ENCODE measurements around the gene PCDHGB3.
A peak's percentile ranks its signal among the peaks of the same experiment; 100 is the strongest.
"Not testable (repeated sequence)": the region's sequence is repeated elsewhere in the genome, so short reads cannot be mapped to it uniquely, and the experiment has no call there.

PCDHGB3 gene

GRCh38 chr5:141369994-141370848, at the start of gene PCDHGB3:
PCDHGB3 (plus strand) TSS chr5:141370242; CDS start chr5:141370395, 153 bp downstream.
- peak; percentile 64 for DNase-seq

- DNase-seq = no peak
Observed at GRCh38 chr5:141322261-141322660, 47.8 kb upstream of the PCDHGB3 start.

- peak; percentile 75 for DNase-seq
Observed at GRCh38 chr5:141326088-141326854, 43.8 kb upstream of the PCDHGB3 start.

GRCh38 chr5:141328231-141328630, 41.8 kb upstream of the PCDHGB3 start:
- no peak for DNase-seq

- peak; percentile 39 for DNase-seq
Observed at GRCh38 chr5:141330299-141331080, 39.6 kb upstream of the PCDHGB3 start, which contains the start of gene PCDHGA1. PCDHGA1 (plus strand) TSS chr5:141330514.

- not testable (repeated sequence) for DNase-seq
Observed at GRCh38 chr5:141332571-141332970, 37.5 kb upstream of the PCDHGB3 start.

- DNase-seq = peak; percentile 53
Observed at GRCh38 chr5:141338538-141339306, 31.3 kb upstream of the PCDHGB3 start, which contains the start of gene PCDHGA2. PCDHGA2 (plus strand) TSS chr5:141338760.

- DNase-seq = not testable (repeated sequence)
Observed at GRCh38 chr5:141340781-141341354, 29.2 kb upstream of the PCDHGB3 start.

GRCh38 chr5:141342773-141343172, 27.3 kb upstream of the PCDHGB3 start:
- DNase-seq = no peak

GRCh38 chr5:141343242-141343952, 26.6 kb upstream of the PCDHGB3 start, which contains the start of gene PCDHGA3:
PCDHGA3 (plus strand) TSS chr5:141343829; CDS start chr5:141344034, 205 bp downstream.
- DNase-seq = peak; percentile 59

GRCh38 chr5:141343953-141344463, 26.0 kb upstream of the PCDHGB3 start:
- DNase-seq = no peak

GRCh38 chr5:141345327-141345726, 24.7 kb upstream of the PCDHGB3 start:
- DNase-seq = no peak

- DNase-seq = not testable (repeated sequence)
Observed at GRCh38 chr5:141346017-141346416, 24.0 kb upstream of the PCDHGB3 start.

- peak; percentile 55 for DNase-seq
Observed at GRCh38 chr5:141349917-141350619, 20.0 kb upstream of the PCDHGB3 start, which contains the start of gene PCDHGB1. PCDHGB1 (plus strand) TSS chr5:141350099; CDS start chr5:141350261, 162 bp downstream.

GRCh38 chr5:141351591-141351990, 18.5 kb upstream of the PCDHGB3 start:
- no peak for DNase-seq

- DNase-seq = no peak
Observed at GRCh38 chr5:141354900-141355469, 15.1 kb upstream of the PCDHGB3 start, which contains the start of gene PCDHGA4. PCDHGA4 (plus strand) TSS chr5:141355021; CDS start chr5:141355108, 87 bp downstream.

GRCh38 chr5:141355641-141356040, 14.4 kb upstream of the PCDHGB3 start:
- no peak for DNase-seq

- no peak for DNase-seq
Observed at GRCh38 chr5:141356133-141356532, 13.9 kb upstream of the PCDHGB3 start.

- no peak for DNase-seq
Observed at GRCh38 chr5:141356950-141357349, 13.1 kb upstream of the PCDHGB3 start.

All from fibroblast of upper back skin (primary cell).